ENCODE results near the gene SPSB4.

The SPSB4 gene

GRCh38 chr3:141044695-141045641 is 6.2 kb upstream of the SPSB4 start:
- H4K20me1 ChIP-seq (ENCODE audit: low read depth, low read length) = no peaks in the 10 kb centered on the region
- no peaks in the 10 kb centered on the region for H3K27me3 ChIP-seq (ENCODE audit: low read length)
- H3K9ac ChIP-seq (ENCODE audit: low read length) = no peak overlapping the region
- TF ChIP-seq EZH2phosphoT487 (conservative IDR thresholded peaks at IDR 0.05; ENCODE audit: low read length) = no peak
- TF ChIP-seq, protein P1, sequence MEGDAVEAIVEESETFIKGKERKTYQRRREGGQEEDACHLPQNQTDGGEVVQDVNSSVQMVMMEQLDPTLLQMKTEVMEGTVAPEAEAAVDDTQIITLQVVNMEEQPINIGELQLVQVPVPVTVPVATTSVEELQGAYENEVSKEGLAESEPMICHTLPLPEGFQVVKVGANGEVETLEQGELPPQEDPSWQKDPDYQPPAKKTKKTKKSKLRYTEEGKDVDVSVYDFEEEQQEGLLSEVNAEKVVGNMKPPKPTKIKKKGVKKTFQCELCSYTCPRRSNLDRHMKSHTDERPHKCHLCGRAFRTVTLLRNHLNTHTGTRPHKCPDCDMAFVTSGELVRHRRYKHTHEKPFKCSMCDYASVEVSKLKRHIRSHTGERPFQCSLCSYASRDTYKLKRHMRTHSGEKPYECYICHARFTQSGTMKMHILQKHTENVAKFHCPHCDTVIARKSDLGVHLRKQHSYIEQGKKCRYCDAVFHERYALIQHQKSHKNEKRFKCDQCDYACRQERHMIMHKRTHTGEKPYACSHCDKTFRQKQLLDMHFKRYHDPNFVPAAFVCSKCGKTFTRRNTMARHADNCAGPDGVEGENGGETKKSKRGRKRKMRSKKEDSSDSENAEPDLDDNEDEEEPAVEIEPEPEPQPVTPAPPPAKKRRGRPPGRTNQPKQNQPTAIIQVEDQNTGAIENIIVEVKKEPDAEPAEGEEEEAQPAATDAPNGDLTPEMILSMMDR (IDR thresholded peaks at IDR 0.05; ENCODE audit: insufficient read depth, low read length, poor library complexity, severe bottlenecking) = no peak
- no peak overlapping the region for H2AFZ ChIP-seq (ENCODE audit: low read depth, low read length, severe bottlenecking)
- no peak overlapping the region for H3K4me3 ChIP-seq (ENCODE audit: insufficient read depth, low read length, poor library complexity, severe bottlenecking)
- H3K9me2 ChIP-seq (replicated peaks; ENCODE audit: insufficient read depth, low read length) = no peaks in the 10 kb centered on the region
- H3K36me3 ChIP-seq (ENCODE audit: low read length) = no peaks in the 10 kb centered on the region
- no peaks in the 10 kb centered on the region for H3F3A ChIP-seq (ENCODE audit: insufficient read depth)
- H3K27ac ChIP-seq (ENCODE audit: low read depth, low read length) = no peak overlapping the region
- H3K79me2 ChIP-seq (ENCODE audit: insufficient read depth, low read length) = no peaks in the 10 kb centered on the region
- H3K4me2 ChIP-seq (ENCODE audit: low read depth, low read length, poor library complexity, severe bottlenecking) = no peak overlapping the region
- no peaks in the 10 kb centered on the region for H3K9me3 ChIP-seq (ENCODE audit: insufficient read depth, low read length)

GRCh38 chr3:141045849-141046248 is 5.3 kb upstream of the SPSB4 start:
- Histone ChIP-seq H3K9me2 (replicated peaks; ENCODE audit: insufficient read depth, low read length) (no peaks in the 10 kb centered on the region), H4K20me1 (ENCODE audit: low read depth, low read length) (no peaks in the 10 kb centered on the region), H3K79me2 (ENCODE audit: insufficient read depth, low read length) (no peaks in the 10 kb centered on the region), H3K9me3 (ENCODE audit: insufficient read depth, low read length) (no peaks in the 10 kb centered on the region), H3K4me3 (ENCODE audit: insufficient read depth, low read length, poor library complexity, severe bottlenecking) (no peak overlapping the region), H2AFZ (ENCODE audit: low read depth, low read length, severe bottlenecking) (no peak overlapping the region), H3K27ac (ENCODE audit: low read depth, low read length) (no peak overlapping the region), H3K36me3 (ENCODE audit: low read length) (no peaks in the 10 kb centered on the region), H3F3A (ENCODE audit: insufficient read depth) (no peaks in the 10 kb centered on the region), H3K4me2 (ENCODE audit: low read depth, low read length, poor library complexity, severe bottlenecking) (no peak overlapping the region), H3K9ac (ENCODE audit: low read length) (no peak overlapping the region), H3K27me3 (ENCODE audit: low read length) (no peaks in the 10 kb centered on the region)
- TF ChIP-seq, protein P1 (IDR thresholded peaks at IDR 0.05; ENCODE audit: insufficient read depth, low read length, poor library complexity, severe bottlenecking) = no peak
- TF ChIP-seq EZH2phosphoT487 (conservative IDR thresholded peaks at IDR 0.05; ENCODE audit: low read length) = no peak

DNA sequence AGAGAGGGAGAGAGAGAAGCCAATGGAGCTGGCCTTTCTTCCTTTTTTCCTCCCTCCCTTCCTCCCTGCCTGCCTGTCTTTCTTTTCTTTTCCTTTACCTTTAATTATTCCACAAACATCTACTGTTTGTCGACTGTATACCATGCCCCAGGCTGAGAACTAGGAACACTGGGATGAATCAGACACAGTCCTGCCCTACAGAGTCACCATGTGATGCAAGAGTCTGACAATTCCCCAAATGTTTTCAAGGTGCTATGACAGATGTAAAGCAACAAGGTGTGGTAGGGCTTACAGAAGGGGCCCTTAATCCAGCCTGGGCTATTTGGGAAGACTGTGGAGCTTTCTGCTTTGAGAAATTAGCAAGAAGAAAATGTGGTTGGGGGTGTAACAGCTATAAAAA is 4.0 kb upstream of the SPSB4 start:
- no peaks in the 10 kb centered on the region for H3K9me3 ChIP-seq (ENCODE audit: insufficient read depth, low read length)
- H3K9ac ChIP-seq (ENCODE audit: low read length) = no peak overlapping the region
- TF ChIP-seq, protein P1 (IDR thresholded peaks at IDR 0.05; ENCODE audit: insufficient read depth, low read length, poor library complexity, severe bottlenecking) = no peak
- TF ChIP-seq EZH2phosphoT487 (conservative IDR thresholded peaks at IDR 0.05; ENCODE audit: low read length) = no peak
- no peaks in the 10 kb centered on the region for H3K79me2 ChIP-seq (ENCODE audit: insufficient read depth, low read length)
- H2AFZ ChIP-seq (ENCODE audit: low read depth, low read length, severe bottlenecking) = no peak overlapping the region
- no peak overlapping the region for H3K4me3 ChIP-seq (ENCODE audit: insufficient read depth, low read length, poor library complexity, severe bottlenecking)
- H3K9me2 ChIP-seq (replicated peaks; ENCODE audit: insufficient read depth, low read length) = no peaks in the 10 kb centered on the region
- H3F3A ChIP-seq (ENCODE audit: insufficient read depth) = no peaks in the 10 kb centered on the region
- no peaks in the 10 kb centered on the region for H3K27me3 ChIP-seq (ENCODE audit: low read length)
- H3K4me2 ChIP-seq (ENCODE audit: low read depth, low read length, poor library complexity, severe bottlenecking) = no peak overlapping the region
- no peaks in the 10 kb centered on the region for H4K20me1 ChIP-seq (ENCODE audit: low read depth, low read length)
- no peaks in the 10 kb centered on the region for H3K36me3 ChIP-seq (ENCODE audit: low read length)
- no peak overlapping the region for H3K27ac ChIP-seq (ENCODE audit: low read depth, low read length)
